Fibroblast of skin of left quadriceps (primary cell): ENCODE results near the gene APLP2.

Source experiments
- DNase-seq, 2 experiments: peaks; one replicate each; pipeline ENCODE4 v3.0.0-alpha.2; 2013; ENCODE audit warnings: low read depth in 2 of 2

APLP2 gene

DNA sequence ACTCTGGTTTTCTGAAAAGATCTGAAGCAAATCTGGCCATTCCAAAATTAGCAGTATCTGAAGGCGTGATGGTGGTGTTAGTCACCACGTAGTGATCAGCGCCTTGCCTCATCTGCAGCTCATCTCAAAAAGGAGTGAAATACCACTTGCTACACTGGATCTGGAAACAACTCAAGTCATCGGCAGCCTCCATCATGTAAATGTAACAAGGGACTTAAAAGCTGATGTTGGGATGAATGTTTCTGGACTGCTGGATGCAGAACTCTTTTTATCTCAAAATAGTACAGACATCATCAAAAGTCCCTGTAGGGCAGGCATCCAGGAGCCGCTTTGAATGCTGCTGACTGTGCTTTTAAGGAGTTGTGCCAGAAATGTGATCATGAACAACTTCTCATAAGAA is 14.1 kb upstream of the APLP2 start:
- peak in 1 of 2 experiments; percentile 47 for DNase-seq

GRCh38 chr11:130061017-130061416 is 8.7 kb upstream of the APLP2 start:
- no peak for DNase-seq

- DNase-seq: no peak
These were observed 7.7 kb upstream of the APLP2 start for GRCh38 chr11:130062026-130062425.

DNA sequence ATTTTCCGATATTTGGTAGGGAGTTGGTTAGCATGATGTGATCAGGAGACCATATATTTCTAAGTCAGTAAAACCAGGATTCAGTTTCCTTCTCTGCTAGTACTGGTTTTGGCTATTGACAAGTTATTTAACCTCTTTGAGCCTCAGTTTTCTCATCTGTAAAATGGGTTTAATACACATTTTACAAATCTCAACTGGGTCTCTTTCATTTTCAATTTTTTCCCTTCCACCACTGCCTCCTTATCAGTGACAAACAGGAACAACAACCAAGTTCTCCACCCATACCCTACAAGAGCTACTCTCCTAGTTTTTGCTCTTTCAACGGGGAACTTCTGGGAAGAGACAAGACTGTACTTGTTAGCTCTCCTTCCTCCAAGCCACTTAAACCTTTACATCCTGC is 6.2 kb upstream of the APLP2 start:
- DNase-seq: no peak

DNA sequence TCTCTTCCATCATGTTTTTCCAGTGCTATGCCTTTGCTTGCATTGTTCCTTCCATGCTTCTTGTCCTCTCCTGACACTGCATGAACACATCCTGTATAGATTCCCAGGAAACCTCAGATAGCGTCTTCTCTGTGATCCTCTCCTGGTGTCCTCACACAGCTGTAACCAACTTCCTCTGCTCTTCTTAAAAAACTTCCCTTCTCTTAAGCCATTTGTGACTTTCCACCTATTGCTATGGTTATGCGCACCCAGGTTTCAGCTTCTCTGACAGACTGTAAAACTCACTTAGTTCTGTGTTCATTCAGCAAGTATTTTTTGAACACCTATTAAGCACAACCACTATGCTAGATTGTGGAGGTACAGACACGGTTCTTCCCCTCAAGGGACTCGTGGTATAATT is 5.1 kb upstream of the APLP2 start:
- DNase-seq: no peak

DNA sequence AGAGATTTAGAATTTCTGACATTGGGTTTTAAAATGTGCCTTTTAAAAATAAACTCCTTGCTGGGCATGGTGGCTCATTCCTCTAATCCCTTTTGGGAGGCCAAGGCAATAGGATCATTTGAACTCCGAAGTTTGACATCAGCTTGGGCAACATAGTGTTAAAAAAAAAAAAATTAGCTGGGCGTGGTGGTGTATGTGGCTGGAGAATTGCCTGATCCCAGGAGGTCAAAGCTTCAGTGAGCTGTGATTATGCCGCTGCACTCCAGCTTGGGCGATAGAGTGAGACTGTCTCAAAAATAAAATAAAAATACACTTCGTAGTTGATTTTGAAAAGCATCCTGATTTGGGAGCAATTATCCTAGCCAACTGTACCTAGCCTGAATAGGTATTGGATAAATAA is 3.4 kb upstream of the APLP2 start:
- DNase-seq: no peak

- no peak for DNase-seq
These were observed 1.1 kb upstream of the APLP2 start for GRCh38 chr11:130068546-130068985.

GRCh38 chr11:130068986-130069658 is 572 bp upstream of the APLP2 start:
- DNase-seq: peak; percentile 85 to 86

DNA sequence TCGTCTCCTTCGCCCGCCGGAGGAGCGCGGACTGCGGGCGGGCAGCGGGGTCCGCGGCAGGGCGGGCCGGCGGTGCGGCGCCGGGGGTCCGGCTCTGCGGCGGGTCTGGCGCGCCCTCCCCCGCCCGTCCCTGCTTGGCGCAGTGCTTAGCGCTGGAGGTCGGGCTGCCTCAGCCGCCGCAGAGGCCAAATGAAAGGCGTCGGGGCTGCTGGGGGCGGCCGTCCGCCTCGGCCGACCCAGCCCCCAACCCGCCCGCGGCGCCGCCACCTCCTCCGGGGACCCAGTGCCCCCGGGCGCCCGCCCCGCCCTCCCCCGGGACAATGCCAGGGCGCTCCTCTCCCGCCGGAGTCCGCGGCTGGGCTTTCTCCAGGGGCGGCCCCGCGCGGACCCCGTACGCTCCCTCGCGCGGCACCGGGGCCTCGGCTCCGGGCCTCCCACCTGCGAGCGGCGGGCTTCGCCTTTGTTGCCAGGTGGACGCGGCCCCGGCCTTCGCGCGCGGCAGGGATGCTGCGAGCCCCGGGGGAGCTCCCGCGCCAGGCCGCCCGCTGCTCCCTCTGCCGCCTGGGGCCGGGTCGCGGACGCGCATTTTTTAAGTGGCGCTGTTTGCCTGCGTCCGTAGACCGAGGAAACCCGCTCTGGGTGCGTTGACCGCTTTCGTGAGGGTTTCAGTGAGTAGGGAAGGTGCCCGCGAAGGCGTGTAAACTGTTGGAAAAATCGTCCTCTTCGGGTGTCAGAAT is 583 bp downstream of the APLP2 start:
- no peak for DNase-seq

- DNase-seq: no peak
These were observed 1.1 kb downstream of the APLP2 start for GRCh38 chr11:130070846-130071200.

GRCh38 chr11:130071211-130071712 is 1.6 kb downstream of the APLP2 start:
- DNase-seq: no peak

GRCh38 chr11:130074736-130075135 is 5.0 kb downstream of the APLP2 start:
- no peak for DNase-seq

GRCh38 chr11:130076778-130077481 is 7.2 kb downstream of the APLP2 start:
- no peak for DNase-seq

- no peak for DNase-seq
These were observed 8.0 kb downstream of the APLP2 start for GRCh38 chr11:130077671-130078070.

DNA sequence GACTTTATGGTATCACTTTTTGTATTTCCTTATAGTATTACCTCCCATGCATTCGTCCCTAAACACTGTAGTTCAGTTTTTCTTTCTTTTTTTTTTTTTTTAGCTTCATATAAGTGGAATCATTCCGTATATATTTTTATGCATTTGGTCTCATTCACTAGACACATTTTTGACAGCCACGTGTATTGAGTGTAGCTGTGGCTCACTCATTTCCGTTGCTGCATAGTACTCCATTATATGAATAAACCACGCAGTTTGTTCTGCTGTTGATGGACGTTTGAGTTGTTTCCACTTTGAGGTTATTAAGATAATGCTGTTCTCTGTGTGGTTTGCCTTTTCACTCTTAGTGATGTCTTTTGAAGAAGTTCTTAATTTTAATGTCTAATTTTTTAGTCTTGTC is 8.4 kb downstream of the APLP2 start:
- DNase-seq: no peak

GRCh38 chr11:130085671-130086290 is 16.1 kb downstream of the APLP2 start:
- no peak for DNase-seq

GRCh38 chr11:130086669-130087068 is 17.0 kb downstream of the APLP2 start:
- no peak for DNase-seq

DNA sequence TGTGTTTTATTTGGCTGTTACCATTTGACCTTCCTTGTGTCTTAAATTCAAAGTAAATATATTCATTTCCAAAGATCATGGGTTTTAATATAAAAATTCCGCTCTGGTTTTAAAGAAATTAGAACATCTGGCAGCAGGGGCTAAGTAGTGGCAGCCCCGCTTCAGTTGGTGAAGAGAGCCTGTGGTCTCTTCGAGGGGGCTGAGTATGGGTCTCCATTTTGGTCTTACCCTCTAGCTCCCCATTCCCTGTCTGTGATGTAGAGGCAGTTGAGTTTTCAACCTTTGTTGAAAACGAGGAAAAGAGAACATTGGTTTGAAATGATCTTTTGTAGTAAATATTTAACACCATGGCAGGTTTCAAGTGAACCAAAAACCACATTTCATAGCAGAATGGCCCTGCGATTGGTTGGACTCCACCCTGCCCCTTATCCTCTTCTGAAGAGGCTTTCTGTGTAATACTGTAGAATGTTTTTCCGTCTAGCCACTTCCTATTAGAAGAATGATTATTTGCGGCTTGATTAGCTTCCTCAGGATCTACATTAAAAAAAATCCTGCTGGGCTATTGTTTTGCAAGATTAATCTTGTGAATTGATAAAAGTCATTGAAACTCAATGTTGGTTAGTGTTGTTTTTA is 17.7 kb downstream of the APLP2 start:
- no peak for DNase-seq

GRCh38 chr11:130088217-130088616 is 18.5 kb downstream of the APLP2 start:
- no peak for DNase-seq

- no peak for DNase-seq
These were observed 19.4 kb downstream of the APLP2 start for GRCh38 chr11:130088919-130089673.

DNA sequence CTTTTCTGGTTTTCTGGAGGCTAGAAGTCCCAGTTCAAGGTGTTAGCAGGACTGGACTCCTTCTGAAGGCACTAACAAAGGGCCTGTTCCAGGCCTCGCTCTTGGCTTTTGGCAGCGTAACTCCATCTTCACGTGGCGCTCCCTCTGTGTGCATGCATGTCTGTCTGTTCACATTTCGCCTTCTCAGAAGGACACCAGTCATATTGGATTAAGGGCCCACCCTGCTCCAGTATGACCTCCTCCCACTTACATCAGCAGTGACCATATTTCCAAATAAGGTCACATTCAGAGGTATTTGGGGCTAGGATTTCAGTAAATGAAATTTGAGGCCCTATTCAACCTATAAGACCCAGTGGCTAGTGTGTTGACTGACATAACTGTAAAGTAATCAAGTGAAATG is 20.0 kb downstream of the APLP2 start:
- no peak for DNase-seq
